Panc1 (cell line): Measurements from ENCODE around the gene LPP.

Source experiments
- POLR2AphosphoS5 ChIP-seq: IDR thresholded peaks from 2 replicates; pipeline ENCODE4 v1.6.1; 2012; ENCODE audit warnings: mild to moderate bottlenecking, low read depth, low read length, moderate library complexity
- SIN3A ChIP-seq: IDR thresholded peaks from 2 replicates; pipeline ENCODE4 v1.6.1; 2012; ENCODE audit warnings: low read depth, mild to moderate bottlenecking, low read length, moderate library complexity, borderline replicate concordance; ENCODE audit not compliant: insufficient read depth
- TCF7L2 ChIP-seq: IDR thresholded peaks from 2 replicates; pipeline ENCODE4 v1.6.1; 2011; ENCODE audit warnings: mild to moderate bottlenecking, low read depth, low read length, inconsistent platforms
- TF ChIP-seq, protein P1 (sequence below): fragments of 450-650 bp; IDR thresholded peaks from 2 replicates; pipeline ENCODE4 v1.5.1; 2017; ENCODE audit warnings: mild to moderate bottlenecking
- TF ChIP-seq, protein P2 (sequence below), 2 experiments: IDR thresholded peaks; 2 replicates each; pipeline ENCODE4 v1.6.1; 2011 to 2012; ENCODE audit warnings: low read depth in 2 of 2, control low read depth in 1 of 2, low read length in 1 of 2, mild to moderate bottlenecking in 1 of 2, moderate library complexity in 1 of 2; ENCODE audit not compliant: insufficient read depth in 1 of 2

DNA sequence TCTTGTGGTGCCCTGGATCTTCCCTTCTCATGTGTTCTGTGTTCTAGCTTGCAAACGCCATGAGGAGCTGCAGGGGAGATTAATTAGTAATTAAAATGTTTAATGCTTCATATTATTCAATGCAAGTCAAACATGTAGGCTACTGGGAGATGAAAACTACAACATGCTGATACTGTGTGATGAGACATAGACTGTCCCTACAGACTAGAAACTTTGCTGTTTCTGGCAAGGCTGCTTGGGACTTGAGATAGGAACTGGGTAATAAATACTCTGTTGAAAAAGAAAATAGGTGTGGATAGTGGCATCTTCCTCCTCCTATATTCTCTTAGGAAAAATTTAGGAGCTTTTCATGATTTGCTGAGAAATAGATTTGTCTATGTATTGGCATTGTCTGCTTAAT lies 379.2 kb downstream of the LPP start:
- TF ChIP-seq, protein P1, sequence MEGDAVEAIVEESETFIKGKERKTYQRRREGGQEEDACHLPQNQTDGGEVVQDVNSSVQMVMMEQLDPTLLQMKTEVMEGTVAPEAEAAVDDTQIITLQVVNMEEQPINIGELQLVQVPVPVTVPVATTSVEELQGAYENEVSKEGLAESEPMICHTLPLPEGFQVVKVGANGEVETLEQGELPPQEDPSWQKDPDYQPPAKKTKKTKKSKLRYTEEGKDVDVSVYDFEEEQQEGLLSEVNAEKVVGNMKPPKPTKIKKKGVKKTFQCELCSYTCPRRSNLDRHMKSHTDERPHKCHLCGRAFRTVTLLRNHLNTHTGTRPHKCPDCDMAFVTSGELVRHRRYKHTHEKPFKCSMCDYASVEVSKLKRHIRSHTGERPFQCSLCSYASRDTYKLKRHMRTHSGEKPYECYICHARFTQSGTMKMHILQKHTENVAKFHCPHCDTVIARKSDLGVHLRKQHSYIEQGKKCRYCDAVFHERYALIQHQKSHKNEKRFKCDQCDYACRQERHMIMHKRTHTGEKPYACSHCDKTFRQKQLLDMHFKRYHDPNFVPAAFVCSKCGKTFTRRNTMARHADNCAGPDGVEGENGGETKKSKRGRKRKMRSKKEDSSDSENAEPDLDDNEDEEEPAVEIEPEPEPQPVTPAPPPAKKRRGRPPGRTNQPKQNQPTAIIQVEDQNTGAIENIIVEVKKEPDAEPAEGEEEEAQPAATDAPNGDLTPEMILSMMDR = no peak
- no peak for TF ChIP-seq POLR2AphosphoS5
- no peak for TF ChIP-seq TCF7L2
- TF ChIP-seq, protein P2, sequence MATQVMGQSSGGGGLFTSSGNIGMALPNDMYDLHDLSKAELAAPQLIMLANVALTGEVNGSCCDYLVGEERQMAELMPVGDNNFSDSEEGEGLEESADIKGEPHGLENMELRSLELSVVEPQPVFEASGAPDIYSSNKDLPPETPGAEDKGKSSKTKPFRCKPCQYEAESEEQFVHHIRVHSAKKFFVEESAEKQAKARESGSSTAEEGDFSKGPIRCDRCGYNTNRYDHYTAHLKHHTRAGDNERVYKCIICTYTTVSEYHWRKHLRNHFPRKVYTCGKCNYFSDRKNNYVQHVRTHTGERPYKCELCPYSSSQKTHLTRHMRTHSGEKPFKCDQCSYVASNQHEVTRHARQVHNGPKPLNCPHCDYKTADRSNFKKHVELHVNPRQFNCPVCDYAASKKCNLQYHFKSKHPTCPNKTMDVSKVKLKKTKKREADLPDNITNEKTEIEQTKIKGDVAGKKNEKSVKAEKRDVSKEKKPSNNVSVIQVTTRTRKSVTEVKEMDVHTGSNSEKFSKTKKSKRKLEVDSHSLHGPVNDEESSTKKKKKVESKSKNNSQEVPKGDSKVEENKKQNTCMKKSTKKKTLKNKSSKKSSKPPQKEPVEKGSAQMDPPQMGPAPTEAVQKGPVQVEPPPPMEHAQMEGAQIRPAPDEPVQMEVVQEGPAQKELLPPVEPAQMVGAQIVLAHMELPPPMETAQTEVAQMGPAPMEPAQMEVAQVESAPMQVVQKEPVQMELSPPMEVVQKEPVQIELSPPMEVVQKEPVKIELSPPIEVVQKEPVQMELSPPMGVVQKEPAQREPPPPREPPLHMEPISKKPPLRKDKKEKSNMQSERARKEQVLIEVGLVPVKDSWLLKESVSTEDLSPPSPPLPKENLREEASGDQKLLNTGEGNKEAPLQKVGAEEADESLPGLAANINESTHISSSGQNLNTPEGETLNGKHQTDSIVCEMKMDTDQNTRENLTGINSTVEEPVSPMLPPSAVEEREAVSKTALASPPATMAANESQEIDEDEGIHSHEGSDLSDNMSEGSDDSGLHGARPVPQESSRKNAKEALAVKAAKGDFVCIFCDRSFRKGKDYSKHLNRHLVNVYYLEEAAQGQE (IDR thresholded peaks at IDR 0.05; ENCODE audit: insufficient read depth in 1 of 2, low read depth in 2 of 2, low read length in 1 of 2) = no peak
- no peak for TF ChIP-seq SIN3A
